Ishikawa (cell line): ENCODE measurements around the gene USP6.

Source experiments
- CEBPB ChIP-seq: IDR thresholded peaks from 2 replicates; pipeline ENCODE4 v1.6.1; 2012
- CREB1 ChIP-seq: IDR thresholded peaks from 2 replicates; pipeline ENCODE4 v1.6.1; 2012; ENCODE audit warnings: low read depth
- EGR1 ChIP-seq: IDR thresholded peaks from 2 replicates; pipeline ENCODE4 v1.6.1; 2012
- EP300 ChIP-seq: IDR thresholded peaks from 2 replicates; pipeline ENCODE4 v1.6.1; 2012; ENCODE audit warnings: borderline replicate concordance
- FOXM1 ChIP-seq: IDR thresholded peaks from 2 replicates; pipeline ENCODE4 v1.6.1; 2012; ENCODE audit warnings: low read depth, borderline replicate concordance
- NFIC ChIP-seq: IDR thresholded peaks from 2 replicates; pipeline ENCODE4 v1.6.1; 2012
- RAD21 ChIP-seq: IDR thresholded peaks from 2 replicates; pipeline ENCODE4 v1.6.1; 2012; ENCODE audit warnings: low read depth
- TAF1 ChIP-seq: IDR thresholded peaks from 2 replicates; pipeline ENCODE4 v1.6.1; 2012; ENCODE audit warnings: low read depth, mild to moderate bottlenecking
- TCF12 ChIP-seq: IDR thresholded peaks from 2 replicates; pipeline ENCODE4 v1.6.1; 2012; ENCODE audit warnings: low read depth
- TEAD4 ChIP-seq: IDR thresholded peaks from 2 replicates; pipeline ENCODE4 v1.6.1; 2012
- YY1 ChIP-seq: IDR thresholded peaks from 2 replicates; pipeline ENCODE4 v1.6.1; 2012; ENCODE audit warnings: low read depth
- ZBTB7A ChIP-seq: IDR thresholded peaks from 2 replicates; pipeline ENCODE4 v1.6.1; 2012; ENCODE audit warnings: low read depth
- TF ChIP-seq, protein P1 (sequence below): IDR thresholded peaks from 2 replicates; pipeline ENCODE4 v1.6.1; 2012
- TF ChIP-seq, protein P2 (sequence below): IDR thresholded peaks from 2 replicates; pipeline ENCODE4 v1.6.1; 2012
- TF ChIP-seq, protein P3 (sequence below): IDR thresholded peaks from 2 replicates; pipeline ENCODE4 v1.6.1; 2012; ENCODE audit warnings: low read depth, mild to moderate bottlenecking

Gene USP6

DNA sequence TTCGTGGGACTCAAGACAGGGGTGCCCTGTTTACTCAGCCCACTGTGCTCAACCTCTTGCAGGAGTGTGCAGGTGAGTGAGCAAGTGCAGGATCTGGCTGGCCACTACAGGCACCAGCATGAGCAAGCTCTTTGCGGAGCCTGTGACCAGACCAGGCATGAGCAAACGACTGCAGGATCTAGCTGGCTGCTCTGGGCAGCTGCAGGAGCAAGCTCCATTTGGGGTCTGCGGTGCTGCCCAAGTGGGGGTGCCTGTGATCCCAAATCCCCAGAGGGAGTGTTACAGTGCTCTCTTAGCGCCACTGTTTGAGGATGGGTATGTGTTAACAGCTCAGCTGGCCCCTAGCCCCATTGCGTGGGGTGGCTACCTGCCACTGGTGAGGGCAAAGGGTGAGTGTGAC lies 2.4 kb downstream of the USP6 start:
- TF ChIP-seq, protein P1, sequence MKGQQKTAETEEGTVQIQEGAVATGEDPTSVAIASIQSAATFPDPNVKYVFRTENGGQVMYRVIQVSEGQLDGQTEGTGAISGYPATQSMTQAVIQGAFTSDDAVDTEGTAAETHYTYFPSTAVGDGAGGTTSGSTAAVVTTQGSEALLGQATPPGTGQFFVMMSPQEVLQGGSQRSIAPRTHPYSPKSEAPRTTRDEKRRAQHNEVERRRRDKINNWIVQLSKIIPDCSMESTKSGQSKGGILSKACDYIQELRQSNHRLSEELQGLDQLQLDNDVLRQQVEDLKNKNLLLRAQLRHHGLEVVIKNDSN, result no peak
- TF ChIP-seq EP300 (no peak), TEAD4 (no peak), NFIC (no peak), TCF12 (no peak), ZBTB7A (no peak), EGR1 (no peak), CREB1 (no peak), FOXM1 (no peak)

DNA sequence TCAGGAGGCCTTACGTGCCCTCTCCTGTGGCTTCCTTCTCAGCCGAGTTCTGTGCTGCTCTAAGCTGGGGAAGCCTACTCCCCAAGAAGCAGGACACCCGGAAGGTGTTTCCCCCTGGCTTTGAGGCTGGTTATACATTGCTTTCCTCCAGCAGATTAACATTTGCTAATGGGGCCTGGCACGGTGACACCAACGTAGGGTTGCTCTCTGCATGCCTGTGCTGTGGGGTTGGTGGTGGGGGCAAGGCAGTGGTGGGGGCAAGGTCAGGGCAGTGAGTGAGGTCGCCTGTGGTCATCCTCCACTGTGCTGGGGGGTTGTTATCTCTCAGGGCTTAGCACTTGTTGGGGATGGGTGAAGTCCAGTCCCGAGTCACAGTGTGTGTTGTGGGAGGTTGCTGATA lies 4.2 kb downstream of the USP6 start:
- TF ChIP-seq, protein P1, result no peak
- TF ChIP-seq CEBPB (no peak), EP300 (no peak), YY1 (no peak), NFIC (no peak), FOXM1 (no peak), TCF12 (no peak), ZBTB7A (no peak), CREB1 (no peak), RAD21 (no peak), TEAD4 (no peak), EGR1 (no peak), TAF1 (no peak)
- TF ChIP-seq, protein P2, sequence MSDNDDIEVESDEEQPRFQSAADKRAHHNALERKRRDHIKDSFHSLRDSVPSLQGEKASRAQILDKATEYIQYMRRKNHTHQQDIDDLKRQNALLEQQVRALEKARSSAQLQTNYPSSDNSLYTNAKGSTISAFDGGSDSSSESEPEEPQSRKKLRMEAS, result no peak
- TF ChIP-seq, protein P3, sequence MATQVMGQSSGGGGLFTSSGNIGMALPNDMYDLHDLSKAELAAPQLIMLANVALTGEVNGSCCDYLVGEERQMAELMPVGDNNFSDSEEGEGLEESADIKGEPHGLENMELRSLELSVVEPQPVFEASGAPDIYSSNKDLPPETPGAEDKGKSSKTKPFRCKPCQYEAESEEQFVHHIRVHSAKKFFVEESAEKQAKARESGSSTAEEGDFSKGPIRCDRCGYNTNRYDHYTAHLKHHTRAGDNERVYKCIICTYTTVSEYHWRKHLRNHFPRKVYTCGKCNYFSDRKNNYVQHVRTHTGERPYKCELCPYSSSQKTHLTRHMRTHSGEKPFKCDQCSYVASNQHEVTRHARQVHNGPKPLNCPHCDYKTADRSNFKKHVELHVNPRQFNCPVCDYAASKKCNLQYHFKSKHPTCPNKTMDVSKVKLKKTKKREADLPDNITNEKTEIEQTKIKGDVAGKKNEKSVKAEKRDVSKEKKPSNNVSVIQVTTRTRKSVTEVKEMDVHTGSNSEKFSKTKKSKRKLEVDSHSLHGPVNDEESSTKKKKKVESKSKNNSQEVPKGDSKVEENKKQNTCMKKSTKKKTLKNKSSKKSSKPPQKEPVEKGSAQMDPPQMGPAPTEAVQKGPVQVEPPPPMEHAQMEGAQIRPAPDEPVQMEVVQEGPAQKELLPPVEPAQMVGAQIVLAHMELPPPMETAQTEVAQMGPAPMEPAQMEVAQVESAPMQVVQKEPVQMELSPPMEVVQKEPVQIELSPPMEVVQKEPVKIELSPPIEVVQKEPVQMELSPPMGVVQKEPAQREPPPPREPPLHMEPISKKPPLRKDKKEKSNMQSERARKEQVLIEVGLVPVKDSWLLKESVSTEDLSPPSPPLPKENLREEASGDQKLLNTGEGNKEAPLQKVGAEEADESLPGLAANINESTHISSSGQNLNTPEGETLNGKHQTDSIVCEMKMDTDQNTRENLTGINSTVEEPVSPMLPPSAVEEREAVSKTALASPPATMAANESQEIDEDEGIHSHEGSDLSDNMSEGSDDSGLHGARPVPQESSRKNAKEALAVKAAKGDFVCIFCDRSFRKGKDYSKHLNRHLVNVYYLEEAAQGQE, result no peak

DNA sequence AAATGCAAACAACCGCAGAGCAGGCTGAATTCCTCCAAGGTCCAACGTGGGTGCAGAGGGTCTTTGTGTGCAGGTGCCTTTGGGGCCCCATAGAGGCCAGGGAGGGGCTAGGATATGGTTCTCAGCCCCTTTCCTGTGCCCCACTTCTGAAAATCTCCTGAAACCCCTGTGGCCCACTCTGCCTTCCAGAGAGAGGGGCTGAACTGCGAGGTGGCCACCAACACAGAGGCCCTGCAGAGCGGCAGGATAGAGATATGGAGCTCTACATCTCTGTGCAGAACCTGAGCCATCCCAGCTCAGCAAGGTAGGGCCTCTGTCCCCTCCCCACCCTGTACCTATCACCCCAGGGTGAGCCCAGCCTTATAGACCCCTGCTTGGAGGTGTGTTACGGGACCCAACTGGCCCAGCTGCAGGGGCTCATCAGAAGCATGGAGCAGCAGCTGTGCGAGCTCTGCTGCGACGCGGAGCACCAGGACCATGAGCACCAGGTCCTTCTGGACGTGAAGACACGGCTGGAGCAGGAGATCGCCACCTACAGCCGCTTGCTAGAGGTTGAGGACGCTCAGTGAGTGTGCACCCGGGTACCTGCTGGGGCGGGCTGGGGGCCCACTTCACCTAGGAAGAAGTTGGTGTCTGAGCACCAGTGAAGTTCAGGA lies 5.5 kb downstream of the USP6 start:
- TF ChIP-seq EP300, result no peak
- TF ChIP-seq, protein P2, result no peak
- TF ChIP-seq EGR1, result no peak
- no peak for TF ChIP-seq YY1
- TF ChIP-seq, protein P3, result no peak
- TF ChIP-seq TAF1, result no peak
- no peak for TF ChIP-seq TCF12
- TF ChIP-seq CEBPB, result no peak
- no peak for TF ChIP-seq NFIC
- no peak for TF ChIP-seq RAD21
- TF ChIP-seq TEAD4, result no peak
- no peak for TF ChIP-seq FOXM1
- TF ChIP-seq ZBTB7A, result no peak
- TF ChIP-seq CREB1, result no peak
- TF ChIP-seq, protein P1, result no peak

DNA sequence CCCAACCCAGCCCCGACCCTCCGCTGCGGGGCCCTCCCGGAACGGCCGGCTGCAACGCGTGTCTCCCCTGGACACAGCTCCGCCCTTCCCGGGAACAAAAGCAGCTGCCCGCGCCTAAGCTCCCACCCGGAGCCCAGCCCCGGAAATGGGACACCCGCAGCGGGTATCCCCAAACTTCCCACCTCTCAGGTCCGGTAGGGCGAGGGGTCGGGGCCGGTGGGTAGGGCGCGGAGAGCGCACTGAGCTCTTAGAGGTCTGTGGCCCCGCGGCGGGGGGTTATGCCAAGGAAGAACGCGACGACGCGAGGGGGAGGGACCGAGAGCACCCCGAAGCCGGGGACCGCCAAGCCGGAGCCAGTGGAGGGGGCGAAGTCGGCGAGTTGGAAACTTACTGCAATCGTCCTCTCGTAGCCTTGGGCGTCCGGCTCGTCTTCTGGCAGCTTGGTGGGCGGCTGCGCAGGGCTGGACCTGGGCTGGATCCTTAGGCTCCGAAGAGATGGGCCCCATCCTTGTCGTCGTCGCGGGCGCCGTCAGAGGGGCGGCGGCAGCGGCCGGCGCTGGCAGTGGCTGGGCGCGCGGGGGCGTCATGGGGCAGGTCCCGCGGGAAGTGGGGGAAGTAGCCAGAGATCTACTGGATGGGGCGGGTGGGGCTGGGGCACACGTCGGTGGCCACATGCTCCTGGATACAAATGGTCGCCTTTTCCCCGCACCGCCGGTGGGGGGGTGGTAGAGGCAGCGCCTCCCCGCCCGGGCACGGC lies 6.9 kb downstream of the USP6 start:
- TF ChIP-seq CEBPB (no peak), ZBTB7A (peak; percentile 68; the same call in 1 of the 2 replicates), EGR1 (no peak; the same call in 1 of the 2 replicates)

DNA sequence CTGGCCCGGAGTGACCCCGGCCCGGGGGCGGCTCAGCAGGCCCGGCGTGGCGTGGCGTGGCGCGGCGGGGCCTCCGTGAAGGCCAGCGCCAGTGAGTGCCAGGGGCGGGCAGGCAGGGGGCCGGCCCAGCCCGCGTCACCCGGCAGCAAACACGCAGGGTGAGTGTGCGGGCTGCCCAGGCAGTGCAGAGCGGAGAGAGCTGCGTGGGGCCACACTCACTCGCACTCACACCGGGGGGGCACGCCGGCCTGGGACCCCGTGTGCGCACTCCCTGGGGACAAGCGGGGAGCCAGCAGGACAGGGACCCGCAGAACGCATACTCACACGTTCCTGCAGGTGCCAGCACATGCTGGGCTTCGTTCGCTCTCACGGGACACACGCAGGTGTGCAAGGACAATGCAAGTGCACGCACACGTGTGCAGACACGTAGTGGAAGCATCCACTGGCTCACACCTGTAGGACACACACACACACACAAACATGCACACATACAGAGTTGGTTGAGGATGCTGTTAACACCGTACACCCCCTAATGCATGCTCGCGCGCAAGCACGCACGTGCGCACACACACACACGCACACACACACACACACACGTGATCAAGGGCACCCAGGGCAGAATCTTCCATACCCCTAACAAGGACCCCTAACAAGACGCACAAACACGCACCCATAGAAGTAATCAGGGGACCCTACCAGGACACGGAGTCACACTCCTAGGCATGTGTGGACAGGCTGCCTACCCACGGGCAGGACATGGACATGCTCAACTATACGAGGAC lies 7.7 kb downstream of the USP6 start:
- TF ChIP-seq, protein P3, result no peak
- TF ChIP-seq, protein P2, result no peak
- no peak for TF ChIP-seq EP300
- TF ChIP-seq TCF12, result no peak
- TF ChIP-seq RAD21, result no peak
- TF ChIP-seq FOXM1, result no peak
- TF ChIP-seq YY1, result no peak
- TF ChIP-seq, protein P1, result no peak
- TF ChIP-seq TEAD4, result no peak
